SK-N-SH (cell line): Measurements from ENCODE around the gene ALG9. TPM values are rescaled to one million over a fixed set of nuclear protein-coding genes. Genes with fewer than 3 reads are reported as not detected.

Experiments used
- CTCF ChIA-PET: fragments of 300-600, 350-600 bp; formaldehyde crosslinking; extraction: SDS; loops from one replicate; lab custom pipeline; 2021; lab: Yijun Ruan, JAX
- POLR2A ChIA-PET: fragments of 350-600 bp; sonication (Branson Sonifier 250); formaldehyde crosslinking; extraction: SDS; loops from one replicate; lab custom pipeline; 2020; ENCODE audit warnings: antibody characterized with exemption, inconsistent platforms; lab: Yijun Ruan, JAX
- DNase-seq: peaks from one replicate; pipeline ENCODE4 v3.0.0; 2012
- H2AFZ ChIP-seq: fragments of 200-600 bp; sonication (generic); 2 replicates; pipeline ENCODE4 v1.8.1; 2016; ENCODE audit warnings: antibody characterized with exemption, mild to moderate bottlenecking, low read depth
- H3F3A ChIP-seq: fragments of 200-600 bp; sonication (generic); replicated peaks from 2 replicates; pipeline ENCODE3; 2016; ENCODE audit warnings: antibody characterized with exemption, mild to moderate bottlenecking; ENCODE audit not compliant: insufficient read depth
- H3K27ac ChIP-seq, 2 experiments: fragments of 200-500 bp in 1 of 2; fragments of 200-600 bp in 1 of 2; sonication (Bioruptor generic) in 1 of 2; sonication (generic), shearing (Covaris generic) in 1 of 2; 2 replicates each; pipeline versions ENCODE4 v1.5.1 to v1.6.1; 2014 to 2016; ENCODE audit warnings: low read depth in 2 of 2, inconsistent platforms in 1 of 2, low read length in 1 of 2, mild to moderate bottlenecking in 1 of 2, mixed read lengths in 1 of 2
- H3K27me3 ChIP-seq: fragments of 200-600 bp; sonication (generic), shearing (Covaris generic); 2 replicates; pipeline ENCODE4 v1.6.1; 2016; ENCODE audit warnings: mixed run types; ENCODE audit not compliant: insufficient read depth
- H3K36me3 ChIP-seq, 2 experiments: fragments of 200-500 bp in 1 of 2; fragments of 200-600 bp in 1 of 2; sonication (Bioruptor generic) in 1 of 2; sonication (generic) in 1 of 2; replicated peaks in 1 of 2; 2 replicates each; pipeline versions ENCODE3 to v1.5.1; 2014 to 2016; ENCODE audit warnings: low read length in 1 of 2, mild to moderate bottlenecking in 1 of 2; ENCODE audit not compliant: insufficient read depth in 2 of 2, control insufficient read depth in 1 of 2
- H3K4me1 ChIP-seq, 2 experiments: fragments of 200-500 bp in 1 of 2; fragments of 200-600 bp in 1 of 2; sonication (Bioruptor generic) in 1 of 2; sonication (generic), shearing (Covaris generic) in 1 of 2; 2 replicates each; pipeline versions ENCODE4 v1.5.1 to v1.6.1; 2014 to 2016; ENCODE audit warnings: low read depth in 1 of 2, low read length in 1 of 2, mixed run types in 1 of 2; ENCODE audit not compliant: insufficient read depth in 2 of 2, control insufficient read depth in 1 of 2
- H3K4me2 ChIP-seq: fragments of 200-600 bp; sonication (generic), shearing (Covaris generic); 2 replicates; pipeline ENCODE4 v1.6.1; 2017; ENCODE audit warnings: mixed run types
- H3K4me3 ChIP-seq, 2 experiments: fragments of 200-500 bp in 1 of 2; fragments of 200-600 bp in 1 of 2; sonication (Bioruptor generic) in 1 of 2; sonication (generic), shearing (Covaris generic) in 1 of 2; 2 replicates each; pipeline versions ENCODE4 v1.5.1 to v1.8.1; 2014 to 2016; ENCODE audit warnings: low read depth in 2 of 2, inconsistent platforms in 1 of 2, low read length in 1 of 2, mild to moderate bottlenecking in 1 of 2, mixed read lengths in 1 of 2, moderate library complexity in 1 of 2
- H3K79me2 ChIP-seq: fragments of 200-600 bp; sonication (generic); 2 replicates; pipeline ENCODE4 v1.8.1; 2017; ENCODE audit warnings: mild to moderate bottlenecking; ENCODE audit not compliant: insufficient read depth
- H3K9ac ChIP-seq: fragments of 200-600 bp; sonication (generic); 2 replicates; pipeline ENCODE4 v1.6.1; 2017; ENCODE audit warnings: mixed run types
- H3K9me2 ChIP-seq: fragments of 200-600 bp; sonication (generic); 2 replicates; pipeline ENCODE4 v1.6.1; 2017; ENCODE audit warnings: mixed run types
- H3K9me3 ChIP-seq: fragments of 200-600 bp; sonication (generic); 2 replicates; pipeline ENCODE4 v1.6.1; 2017; ENCODE audit warnings: mixed run types, mild to moderate bottlenecking, moderate library complexity
- H4K20me1 ChIP-seq: fragments of 200-600 bp; sonication (generic); 2 replicates; pipeline ENCODE4 v1.6.1; 2017; ENCODE audit warnings: mild to moderate bottlenecking, mixed run types; ENCODE audit not compliant: insufficient read depth
- FOSL2 ChIP-seq: IDR thresholded peaks from 2 replicates; pipeline ENCODE4 v1.4.0; 2012; ENCODE audit warnings: low read depth, mild to moderate bottlenecking, moderate library complexity, borderline replicate concordance
- FOXJ3 ChIP-seq: sonication (generic); formaldehyde crosslinking; IDR thresholded peaks from 2 replicates; pipeline ENCODE4 v1.5.1; 2020; ENCODE audit warnings: mild to moderate bottlenecking, missing genetic modification reagents
- GATA2 ChIP-seq: sonication (generic); formaldehyde crosslinking; IDR thresholded peaks from 2 replicates; pipeline ENCODE4 v1.5.0; 2020; ENCODE audit warnings: mild to moderate bottlenecking, missing genetic modification reagents
- JUND ChIP-seq: IDR thresholded peaks from 2 replicates; pipeline ENCODE4 v1.4.0; 2012
- MEF2A ChIP-seq: IDR thresholded peaks from 2 replicates; pipeline ENCODE4 v1.4.0; 2012; ENCODE audit warnings: low read depth, borderline replicate concordance
- MXI1 ChIP-seq: IDR thresholded peaks from 2 replicates; pipeline ENCODE4 v1.6.1; 2012; ENCODE audit warnings: mild to moderate bottlenecking, low read depth, low read length, improper control_type of control experiment
- NFIC ChIP-seq: IDR thresholded peaks from 2 replicates; pipeline ENCODE4 v1.4.0; 2012; ENCODE audit warnings: borderline replicate concordance
- RAD21 ChIP-seq: IDR thresholded peaks from 2 replicates; pipeline ENCODE4 v1.6.1; 2012; ENCODE audit warnings: mild to moderate bottlenecking, low read length
- RFX5 ChIP-seq: IDR thresholded peaks from 2 replicates; pipeline ENCODE4 v1.6.1; 2012; ENCODE audit warnings: mild to moderate bottlenecking, improper control_type of control experiment, low read length
- RXRA ChIP-seq: IDR thresholded peaks from 2 replicates; pipeline ENCODE4 v1.4.0; 2012; ENCODE audit warnings: low read depth, mild to moderate bottlenecking, borderline replicate concordance
- SIN3A ChIP-seq: IDR thresholded peaks from 2 replicates; pipeline ENCODE4 v1.6.1; 2012; ENCODE audit warnings: low read depth, mild to moderate bottlenecking, low read length, moderate library complexity, borderline replicate concordance
- TCF12 ChIP-seq: IDR thresholded peaks from 2 replicates; pipeline ENCODE4 v1.4.0; 2012
- YY1 ChIP-seq: IDR thresholded peaks from 2 replicates; pipeline ENCODE4 v1.4.0; 2012; ENCODE audit warnings: low read depth, mild to moderate bottlenecking
- polyA plus RNA-seq, 3 experiments: library from polyadenylated mRNA; depleted of rRNA; stranded (reverse); fragments of >200 nt; gene quantifications; 2 replicates each; pipeline ENCODE4 v1.2.3, GENCODE V29; 2012
- TF ChIP-seq, protein P1 (sequence below): IDR thresholded peaks from 2 replicates; pipeline ENCODE4 v1.4.0; 2012; ENCODE audit warnings: low read depth, borderline replicate concordance
- TF ChIP-seq, protein P2 (sequence below): IDR thresholded peaks from 2 replicates; pipeline ENCODE4; 2012
- TF ChIP-seq, protein P3 (sequence below): fragments of 200-600 bp; sonication (generic); IDR thresholded peaks from 2 replicates; pipeline ENCODE4 v1.6.1; 2017; ENCODE audit warnings: antibody characterized with exemption, mild to moderate bottlenecking, moderate library complexity
- TF ChIP-seq, protein P4 (sequence below): fragments of 150-350 bp; IDR thresholded peaks from 2 replicates; pipeline ENCODE4 v1.6.1; 2016; ENCODE audit warnings: mild to moderate bottlenecking, low read depth, low read length
- TF ChIP-seq, protein P5 (sequence below): IDR thresholded peaks from 2 replicates; pipeline ENCODE4 v1.4.0; 2012; ENCODE audit warnings: low read depth, borderline replicate concordance

ALG9 gene
- polyA plus RNA-seq, 1 of the 3 experiments (the other 2 are of a cell fraction) = 17.9 TPM

DNA sequence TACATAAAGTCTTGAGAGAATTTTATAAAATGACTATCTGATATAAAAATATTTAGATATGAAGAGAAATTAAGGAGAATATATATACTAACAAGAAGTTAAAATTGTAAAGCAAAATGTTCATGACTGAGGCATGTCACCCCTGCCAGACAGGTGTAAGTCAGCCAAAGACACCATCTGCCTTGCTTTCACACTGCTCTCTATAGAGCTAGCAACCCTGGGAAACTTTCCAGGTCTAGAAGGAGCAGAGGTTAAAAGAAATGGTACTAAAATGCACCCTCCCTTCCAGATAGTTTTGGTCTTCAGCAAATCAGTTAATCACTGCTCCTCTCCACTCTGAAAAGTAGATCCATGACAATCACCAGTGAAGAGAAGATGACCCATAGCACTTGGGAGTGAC, 121.7 kb downstream of the ALG9 start:
- Histone ChIP-seq H3K4me2 (no peak overlapping the region), H3K27ac (no peak overlapping the region), H3K4me1 (no peaks in the 10 kb centered on the region; a peak in 1 of 4 replicates), H3K9ac (no peak overlapping the region), H4K20me1 (no peaks in the 10 kb centered on the region), H3K9me3 (no peaks in the 10 kb centered on the region), H3K27me3 (no peaks in the 10 kb centered on the region)
- ChIA-PET CTCF (no interaction called here), POLR2A (no interaction called here)
- no peak for DNase-seq
- TF ChIP-seq JUND (no peak), MEF2A (no peak), NFIC (no peak), GATA2 (CRISPR knock-in tag) (no peak), FOSL2 (no peak), YY1 (no peak), FOXJ3 (no peak), TCF12 (no peak), RFX5 (no peak), RAD21 (no peak), SIN3A (no peak), MXI1 (no peak), RXRA (no peak)
- TF ChIP-seq, protein P1, sequence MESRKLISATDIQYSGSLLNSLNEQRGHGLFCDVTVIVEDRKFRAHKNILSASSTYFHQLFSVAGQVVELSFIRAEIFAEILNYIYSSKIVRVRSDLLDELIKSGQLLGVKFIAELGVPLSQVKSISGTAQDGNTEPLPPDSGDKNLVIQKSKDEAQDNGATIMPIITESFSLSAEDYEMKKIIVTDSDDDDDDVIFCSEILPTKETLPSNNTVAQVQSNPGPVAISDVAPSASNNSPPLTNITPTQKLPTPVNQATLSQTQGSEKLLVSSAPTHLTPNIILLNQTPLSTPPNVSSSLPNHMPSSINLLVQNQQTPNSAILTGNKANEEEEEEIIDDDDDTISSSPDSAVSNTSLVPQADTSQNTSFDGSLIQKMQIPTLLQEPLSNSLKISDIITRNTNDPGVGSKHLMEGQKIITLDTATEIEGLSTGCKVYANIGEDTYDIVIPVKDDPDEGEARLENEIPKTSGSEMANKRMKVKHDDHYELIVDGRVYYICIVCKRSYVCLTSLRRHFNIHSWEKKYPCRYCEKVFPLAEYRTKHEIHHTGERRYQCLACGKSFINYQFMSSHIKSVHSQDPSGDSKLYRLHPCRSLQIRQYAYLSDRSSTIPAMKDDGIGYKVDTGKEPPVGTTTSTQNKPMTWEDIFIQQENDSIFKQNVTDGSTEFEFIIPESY = no peak
- TF ChIP-seq, protein P2, sequence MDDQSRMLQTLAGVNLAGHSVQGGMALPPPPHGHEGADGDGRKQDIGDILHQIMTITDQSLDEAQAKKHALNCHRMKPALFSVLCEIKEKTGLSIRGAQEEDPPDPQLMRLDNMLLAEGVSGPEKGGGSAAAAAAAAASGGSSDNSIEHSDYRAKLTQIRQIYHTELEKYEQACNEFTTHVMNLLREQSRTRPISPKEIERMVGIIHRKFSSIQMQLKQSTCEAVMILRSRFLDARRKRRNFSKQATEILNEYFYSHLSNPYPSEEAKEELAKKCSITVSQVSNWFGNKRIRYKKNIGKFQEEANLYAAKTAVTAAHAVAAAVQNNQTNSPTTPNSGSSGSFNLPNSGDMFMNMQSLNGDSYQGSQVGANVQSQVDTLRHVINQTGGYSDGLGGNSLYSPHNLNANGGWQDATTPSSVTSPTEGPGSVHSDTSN = no peak
- TF ChIP-seq, protein P3, sequence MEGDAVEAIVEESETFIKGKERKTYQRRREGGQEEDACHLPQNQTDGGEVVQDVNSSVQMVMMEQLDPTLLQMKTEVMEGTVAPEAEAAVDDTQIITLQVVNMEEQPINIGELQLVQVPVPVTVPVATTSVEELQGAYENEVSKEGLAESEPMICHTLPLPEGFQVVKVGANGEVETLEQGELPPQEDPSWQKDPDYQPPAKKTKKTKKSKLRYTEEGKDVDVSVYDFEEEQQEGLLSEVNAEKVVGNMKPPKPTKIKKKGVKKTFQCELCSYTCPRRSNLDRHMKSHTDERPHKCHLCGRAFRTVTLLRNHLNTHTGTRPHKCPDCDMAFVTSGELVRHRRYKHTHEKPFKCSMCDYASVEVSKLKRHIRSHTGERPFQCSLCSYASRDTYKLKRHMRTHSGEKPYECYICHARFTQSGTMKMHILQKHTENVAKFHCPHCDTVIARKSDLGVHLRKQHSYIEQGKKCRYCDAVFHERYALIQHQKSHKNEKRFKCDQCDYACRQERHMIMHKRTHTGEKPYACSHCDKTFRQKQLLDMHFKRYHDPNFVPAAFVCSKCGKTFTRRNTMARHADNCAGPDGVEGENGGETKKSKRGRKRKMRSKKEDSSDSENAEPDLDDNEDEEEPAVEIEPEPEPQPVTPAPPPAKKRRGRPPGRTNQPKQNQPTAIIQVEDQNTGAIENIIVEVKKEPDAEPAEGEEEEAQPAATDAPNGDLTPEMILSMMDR = no peak
- TF ChIP-seq, protein P4, sequence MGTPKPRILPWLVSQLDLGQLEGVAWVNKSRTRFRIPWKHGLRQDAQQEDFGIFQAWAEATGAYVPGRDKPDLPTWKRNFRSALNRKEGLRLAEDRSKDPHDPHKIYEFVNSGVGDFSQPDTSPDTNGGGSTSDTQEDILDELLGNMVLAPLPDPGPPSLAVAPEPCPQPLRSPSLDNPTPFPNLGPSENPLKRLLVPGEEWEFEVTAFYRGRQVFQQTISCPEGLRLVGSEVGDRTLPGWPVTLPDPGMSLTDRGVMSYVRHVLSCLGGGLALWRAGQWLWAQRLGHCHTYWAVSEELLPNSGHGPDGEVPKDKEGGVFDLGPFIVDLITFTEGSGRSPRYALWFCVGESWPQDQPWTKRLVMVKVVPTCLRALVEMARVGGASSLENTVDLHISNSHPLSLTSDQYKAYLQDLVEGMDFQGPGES = no peak
- TF ChIP-seq, protein P5, sequence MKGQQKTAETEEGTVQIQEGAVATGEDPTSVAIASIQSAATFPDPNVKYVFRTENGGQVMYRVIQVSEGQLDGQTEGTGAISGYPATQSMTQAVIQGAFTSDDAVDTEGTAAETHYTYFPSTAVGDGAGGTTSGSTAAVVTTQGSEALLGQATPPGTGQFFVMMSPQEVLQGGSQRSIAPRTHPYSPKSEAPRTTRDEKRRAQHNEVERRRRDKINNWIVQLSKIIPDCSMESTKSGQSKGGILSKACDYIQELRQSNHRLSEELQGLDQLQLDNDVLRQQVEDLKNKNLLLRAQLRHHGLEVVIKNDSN = no peak
- TF ChIP-seq, all 33 proteins: peak for 0
- peaks cover 12% of the 10 kb centered on the region for H3F3A ChIP-seq
- peaks cover 55 to 59% of the 10 kb centered on the region in 2 experiments for H3K36me3 ChIP-seq
- peaks cover 30% of the 10 kb centered on the region for H3K79me2 ChIP-seq
- no peaks in the 10 kb centered on the region for H3K9me2 ChIP-seq
- no peak overlapping the region for H3K4me3 ChIP-seq
- no peak overlapping the region for H2AFZ ChIP-seq
